Measurements from ENCODE around the gene NUP210. TPM values are rescaled to one million over a fixed set of nuclear protein-coding genes. Genes with fewer than 3 reads are reported as not detected.
"Not testable (repeated sequence)": the region's sequence is repeated elsewhere in the genome, so short reads cannot be mapped to it uniquely, and the experiment has no call there.

The NUP210 gene
- total and polyA plus RNA-seq, 7 donors, result under 0.01 to 26.4 (median 2.1) TPM

GRCh38 chr3:13385373-13385965 lies 34.7 kb downstream of the NUP210 start:
- WGBS, 2 donors, result 76 to 96% methylated on average over 3 of the region's 3 CpGs
- intact Hi-C loops (cut with DNase I), result no loop called here
- no peaks in the 10 kb centered on the region for H3K4me1 ChIP-seq
- H3K4me3 ChIP-seq, result no peak overlapping the region
- no peaks in the 10 kb centered on the region for H3K27me3 ChIP-seq
- TF ChIP-seq POLR2A (IDR thresholded peaks at IDR 0.05) (no peak), EP300 (IDR thresholded peaks at IDR 0.05) (no peak), POLR2AphosphoS5 (IDR thresholded peaks at IDR 0.05) (no peak)
- TF ChIP-seq, protein P1, sequence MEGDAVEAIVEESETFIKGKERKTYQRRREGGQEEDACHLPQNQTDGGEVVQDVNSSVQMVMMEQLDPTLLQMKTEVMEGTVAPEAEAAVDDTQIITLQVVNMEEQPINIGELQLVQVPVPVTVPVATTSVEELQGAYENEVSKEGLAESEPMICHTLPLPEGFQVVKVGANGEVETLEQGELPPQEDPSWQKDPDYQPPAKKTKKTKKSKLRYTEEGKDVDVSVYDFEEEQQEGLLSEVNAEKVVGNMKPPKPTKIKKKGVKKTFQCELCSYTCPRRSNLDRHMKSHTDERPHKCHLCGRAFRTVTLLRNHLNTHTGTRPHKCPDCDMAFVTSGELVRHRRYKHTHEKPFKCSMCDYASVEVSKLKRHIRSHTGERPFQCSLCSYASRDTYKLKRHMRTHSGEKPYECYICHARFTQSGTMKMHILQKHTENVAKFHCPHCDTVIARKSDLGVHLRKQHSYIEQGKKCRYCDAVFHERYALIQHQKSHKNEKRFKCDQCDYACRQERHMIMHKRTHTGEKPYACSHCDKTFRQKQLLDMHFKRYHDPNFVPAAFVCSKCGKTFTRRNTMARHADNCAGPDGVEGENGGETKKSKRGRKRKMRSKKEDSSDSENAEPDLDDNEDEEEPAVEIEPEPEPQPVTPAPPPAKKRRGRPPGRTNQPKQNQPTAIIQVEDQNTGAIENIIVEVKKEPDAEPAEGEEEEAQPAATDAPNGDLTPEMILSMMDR (IDR thresholded peaks at IDR 0.05), result no peak
- no peak for DNase-seq
- peaks cover 0 to 36% (median 0%) of the 10 kb centered on the region in 4 donors for H3K36me3 ChIP-seq
- H3K9me3 ChIP-seq, result no peaks in the 10 kb centered on the region
- peak overlapping the region in 1 of 4 donors; percentile 38 for H3K27ac ChIP-seq

- H3K27me3 ChIP-seq, result no peaks in the 10 kb centered on the region
- H3K27ac ChIP-seq, result no peak overlapping the region
- H3K36me3 ChIP-seq, result peaks cover 0 to 16% (median 0%) of the 10 kb centered on the region in 4 donors
- H3K4me3 ChIP-seq, result no peak overlapping the region
- H3K9me3 ChIP-seq, result no peaks in the 10 kb centered on the region
- intact Hi-C loops (cut with DNase I), result no loop called here
- no peak for TF ChIP-seq POLR2A (IDR thresholded peaks at IDR 0.05)
- TF ChIP-seq, protein P1 (IDR thresholded peaks at IDR 0.05), result no peak
- TF ChIP-seq EP300 (IDR thresholded peaks at IDR 0.05), result no peak
- TF ChIP-seq POLR2AphosphoS5 (IDR thresholded peaks at IDR 0.05), result no peak
- H3K4me1 ChIP-seq, result peaks cover 0 to 13% (median 6%) of the 10 kb centered on the region in 4 donors
- no peak for DNase-seq
Observed at GRCh38 chr3:13380971-13381370, 39.2 kb downstream of the NUP210 start.

DNA sequence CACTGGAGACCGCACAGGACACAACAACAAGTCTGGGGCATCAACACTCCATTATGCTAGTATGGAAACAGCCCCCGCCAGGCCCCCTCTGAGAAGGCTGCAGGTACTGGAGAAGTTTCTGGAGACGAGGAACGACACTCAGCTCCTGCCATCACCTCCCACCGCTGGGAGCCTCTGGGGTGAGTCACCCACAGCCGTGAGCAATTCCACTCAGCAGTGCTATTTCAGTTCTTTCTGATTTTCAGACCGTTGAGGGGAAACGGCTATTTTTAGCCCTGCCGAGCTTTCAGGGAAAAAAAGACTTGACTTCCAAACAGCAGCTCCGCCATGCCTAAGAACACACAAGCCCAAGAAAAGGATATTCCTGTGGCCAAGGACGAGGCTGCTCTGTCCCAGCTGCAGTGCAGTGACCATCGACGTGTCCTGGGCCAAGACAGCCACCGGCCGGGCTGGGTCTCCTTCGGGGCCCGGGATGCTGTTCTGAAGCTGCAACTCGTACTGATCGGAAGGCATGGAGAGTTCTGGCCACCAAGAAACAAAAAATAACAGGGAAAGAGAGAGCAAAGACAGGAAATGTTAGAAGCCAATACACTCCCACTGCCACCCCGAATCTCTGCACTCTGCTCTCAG lies 40.8 kb downstream of the NUP210 start:
- H3K9me3 ChIP-seq, result no peaks in the 10 kb centered on the region
- H3K4me3 ChIP-seq, result no peak overlapping the region
- peak overlapping the region in 2 of 4 donors; percentile 34 to 60 for H3K27ac ChIP-seq
- peaks cover 0 to 10% (median 0%) of the 10 kb centered on the region in 4 donors for H3K36me3 ChIP-seq
- 83 to 91% methylated on average over 20 of the region's 20 CpGs for WGBS, 2 donors
- TF ChIP-seq, protein P1 (IDR thresholded peaks at IDR 0.05), result no peak
- TF ChIP-seq EP300 (IDR thresholded peaks at IDR 0.05), result no peak
- TF ChIP-seq POLR2A (IDR thresholded peaks at IDR 0.05), result no peak
- no peak for TF ChIP-seq POLR2AphosphoS5 (IDR thresholded peaks at IDR 0.05)
- H3K27me3 ChIP-seq, result no peaks in the 10 kb centered on the region
- intact Hi-C loops (cut with DNase I), result no loop called here
- DNase-seq, result no peak
- peaks cover 0 to 13% (median 6%) of the 10 kb centered on the region in 4 donors for H3K4me1 ChIP-seq

DNA sequence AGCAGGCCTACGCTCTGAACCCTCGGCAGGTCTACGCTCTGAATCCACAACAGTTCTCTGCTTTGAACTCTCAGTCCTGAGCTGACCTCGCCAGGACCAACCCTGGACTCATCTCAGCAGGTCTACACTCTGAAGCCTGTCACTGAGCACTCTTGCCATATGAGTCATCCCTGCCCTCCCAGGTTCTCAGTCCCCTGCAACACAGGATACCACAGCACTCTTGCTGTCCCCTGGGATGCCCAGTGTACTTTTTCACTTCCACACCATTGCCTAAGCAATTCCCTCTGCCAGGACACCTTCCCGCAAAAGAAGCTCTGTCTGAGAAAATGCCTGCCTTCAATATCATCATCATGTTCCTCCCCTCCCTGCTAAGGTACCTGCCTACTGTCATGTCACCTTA lies 42.0 kb downstream of the NUP210 start:
- Histone ChIP-seq H3K36me3 (peaks cover 0 to 19% (median 0%) of the 10 kb centered on the region in 4 donors), H3K9me3 (no peaks in the 10 kb centered on the region), H3K27me3 (no peaks in the 10 kb centered on the region), H3K4me1 (peaks cover 0 to 13% (median 6%) of the 10 kb centered on the region in 4 donors), H3K4me3 (no peak overlapping the region), H3K27ac (no peak overlapping the region)
- no peak for DNase-seq
- intact Hi-C loops (cut with DNase I), result no loop called here
- TF ChIP-seq POLR2A (IDR thresholded peaks at IDR 0.05), result no peak
- TF ChIP-seq EP300 (IDR thresholded peaks at IDR 0.05), result no peak
- no peak for TF ChIP-seq POLR2AphosphoS5 (IDR thresholded peaks at IDR 0.05)
- TF ChIP-seq, protein P1 (IDR thresholded peaks at IDR 0.05), result no peak
- WGBS, 2 donors, result 93 to 94% methylated on average over 5 of the region's 5 CpGs

- WGBS, 2 donors, result 94% methylated on average over 2 of the region's 2 CpGs
Observed at GRCh38 chr3:13377741-13378140, 42.4 kb downstream of the NUP210 start.

More at GRCh38 chr3:13377741-13378140, 42.4 kb downstream of the NUP210 start:
- H3K36me3 ChIP-seq, result peaks cover 0 to 22% (median 0%) of the 10 kb centered on the region in 4 donors
- H3K9me3 ChIP-seq; H3K27ac ChIP-seq; DNase-seq; H3K27me3 ChIP-seq; H3K4me3 ChIP-seq; intact Hi-C loops (cut with DNase I): not testable (repeated sequence)
- H3K4me1 ChIP-seq, result peaks cover 0 to 13% (median 6%) of the 10 kb centered on the region in 4 donors
